Large intestine (tissue), 3 donors: ENCODE measurements around the gene HSF2BP. TPM values are rescaled to one million over a fixed set of nuclear protein-coding genes. Genes with fewer than 3 reads are reported as not detected.
"Not testable (repeated sequence)": the region's sequence is repeated elsewhere in the genome, so short reads cannot be mapped to it uniquely, and the experiment has no call there.

Source experiments
- DNase-seq, 2 donors: peaks; one replicate each; pipeline versions ENCODE4 v3.0.0 to v3.0.0-alpha.2; 2013
- H3K27ac ChIP-seq: one replicate; pipeline ENCODE4 v1.5.1; 2013; ENCODE audit warnings: low read length
- H3K27me3 ChIP-seq: 2 replicates; pipeline ENCODE4 v1.6.1; 2013; ENCODE audit warnings: low read length; ENCODE audit not compliant: control insufficient read depth, insufficient read depth
- H3K36me3 ChIP-seq: 2 replicates; pipeline ENCODE4 v1.6.1; 2013; ENCODE audit warnings: low read length; ENCODE audit not compliant: control insufficient read depth, insufficient read depth
- H3K4me1 ChIP-seq: one replicate; pipeline ENCODE4 v1.6.1; 2013; ENCODE audit warnings: low read length; ENCODE audit not compliant: control insufficient read depth, insufficient read depth
- H3K4me3 ChIP-seq: one replicate; pipeline ENCODE4 v1.5.1; 2013; ENCODE audit warnings: low read length
- H3K9me3 ChIP-seq: one replicate; pipeline ENCODE4 v1.6.1; 2013; ENCODE audit warnings: mild to moderate bottlenecking, low read depth, low read length, moderate library complexity; ENCODE audit not compliant: control insufficient read depth
- WGBS: methylation state at CpG from one replicate; pipeline ENCODE4 v1.1.5; 2013; ENCODE audit warnings: low lambda C conversion rate; ENCODE audit not compliant: insufficient coverage; 5-methylcytosine and 5-hydroxymethylcytosine counted together
- polyA plus RNA-seq: library from polyadenylated mRNA; unstranded; fragments of 120-200 nt; gene quantifications from one replicate; pipeline ENCODE4 v1.2.1, GENCODE V29; 2013

Gene HSF2BP
- polyA plus RNA-seq, 1 donor = 0.66 TPM

DNA sequence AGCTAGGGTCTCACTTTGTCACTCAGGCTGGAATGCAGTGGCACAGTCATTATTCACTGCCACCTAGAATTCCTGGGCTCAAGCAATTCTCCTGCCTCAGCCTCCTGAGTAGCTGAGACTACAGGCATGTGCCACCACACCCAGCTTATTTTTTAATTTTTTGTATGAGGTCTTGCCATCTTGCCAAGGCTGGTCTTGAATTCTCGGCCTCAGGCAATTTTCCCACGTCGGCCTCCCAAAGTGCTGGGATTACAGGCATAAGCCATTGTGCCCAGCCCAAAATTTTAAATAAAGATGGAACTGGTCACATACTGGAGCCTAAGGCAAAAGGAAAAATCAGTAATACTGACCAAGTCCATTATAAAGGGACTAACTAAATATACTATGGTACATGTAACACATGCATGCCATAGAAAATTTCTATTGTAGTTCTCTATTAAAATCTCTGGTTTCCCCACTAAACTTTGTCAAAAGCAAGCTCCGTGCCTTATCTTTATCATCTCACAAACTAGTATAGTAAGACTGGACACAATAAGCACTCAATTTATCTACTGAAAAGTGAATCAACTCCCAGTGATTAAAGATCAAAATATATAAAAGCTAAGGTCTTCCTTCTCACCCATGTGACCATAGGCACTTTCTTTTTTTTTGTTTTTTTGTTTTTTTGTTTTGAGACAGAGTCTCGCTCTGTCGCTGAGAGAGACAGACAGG, 61.6 kb downstream of the HSF2BP start:
- Histone ChIP-seq H3K36me3 (no peaks in the 10 kb centered on the region), H3K27ac (no peak overlapping the region), H3K4me1 (peaks cover 6% of the 10 kb centered on the region), H3K4me3 (no peak overlapping the region), H3K9me3 (no peaks in the 10 kb centered on the region), H3K27me3 (no peaks in the 10 kb centered on the region)
- DNase-seq = no peak
- 100% methylated on average over 1 of the region's 6 CpGs for WGBS

DNA sequence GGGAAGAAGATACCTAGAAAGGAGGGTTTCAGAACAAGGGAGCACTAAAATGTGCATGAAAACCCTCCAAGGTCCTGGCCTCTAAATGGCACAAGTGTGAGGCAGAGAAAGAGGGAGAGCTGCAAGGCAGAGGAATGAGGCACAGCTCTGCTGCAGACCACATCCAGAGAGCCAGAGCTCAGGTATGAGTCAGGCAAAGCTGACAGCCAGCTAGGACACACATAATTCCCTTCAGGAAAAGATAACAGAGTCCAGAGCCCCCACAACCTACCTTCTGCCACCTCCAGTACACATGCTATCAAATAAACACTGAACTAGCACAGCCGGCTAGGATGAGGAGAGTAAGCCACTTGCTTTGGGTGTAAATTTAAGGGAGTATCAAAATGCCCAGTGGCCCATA, 62.2 kb downstream of the HSF2BP start:
- Histone ChIP-seq H3K27ac (no peak overlapping the region), H3K36me3 (no peaks in the 10 kb centered on the region), H3K27me3 (no peaks in the 10 kb centered on the region), H3K4me3 (no peak overlapping the region), H3K9me3 (no peaks in the 10 kb centered on the region), H3K4me1 (peaks cover 9% of the 10 kb centered on the region)
- WGBS = 50% methylated on average over 1 of the region's 1 CpG
- peak in 1 of 2 donors; percentile 50 for DNase-seq

GRCh38 chr21:43596616-43597015, 62.7 kb downstream of the HSF2BP start:
- no peak for DNase-seq
- Histone ChIP-seq H3K9me3 (no peaks in the 10 kb centered on the region), H3K27me3 (no peaks in the 10 kb centered on the region), H3K27ac (no peak overlapping the region), H3K36me3 (no peaks in the 10 kb centered on the region), H3K4me1 (peaks cover 9% of the 10 kb centered on the region), H3K4me3 (no peak overlapping the region)
- no CpG with 5 or more reads among the region's 5 CpGs for WGBS

GRCh38 chr21:43595769-43596168, 63.5 kb downstream of the HSF2BP start:
- H3K27ac ChIP-seq, H3K27me3 ChIP-seq, H3K36me3 ChIP-seq, DNase-seq, H3K9me3 ChIP-seq, H3K4me1 ChIP-seq, H3K4me3 ChIP-seq: not testable (repeated sequence)
- no CpG with 5 or more reads among the region's 8 CpGs for whole genome bisulfite sequencing

- WGBS = 100% methylated on average over 1 of the region's 5 CpGs
- H3K27me3 ChIP-seq = no peaks in the 10 kb centered on the region
- no peak overlapping the region for H3K4me3 ChIP-seq
- no peaks in the 10 kb centered on the region for H3K36me3 ChIP-seq
- H3K4me1 ChIP-seq = peaks cover 22% of the 10 kb centered on the region
- H3K27ac ChIP-seq = no peak overlapping the region
- no peak for DNase-seq
- no peaks in the 10 kb centered on the region for H3K9me3 ChIP-seq
Measured at GRCh38 chr21:43593078-43593477, 66.2 kb downstream of the HSF2BP start.

DNA sequence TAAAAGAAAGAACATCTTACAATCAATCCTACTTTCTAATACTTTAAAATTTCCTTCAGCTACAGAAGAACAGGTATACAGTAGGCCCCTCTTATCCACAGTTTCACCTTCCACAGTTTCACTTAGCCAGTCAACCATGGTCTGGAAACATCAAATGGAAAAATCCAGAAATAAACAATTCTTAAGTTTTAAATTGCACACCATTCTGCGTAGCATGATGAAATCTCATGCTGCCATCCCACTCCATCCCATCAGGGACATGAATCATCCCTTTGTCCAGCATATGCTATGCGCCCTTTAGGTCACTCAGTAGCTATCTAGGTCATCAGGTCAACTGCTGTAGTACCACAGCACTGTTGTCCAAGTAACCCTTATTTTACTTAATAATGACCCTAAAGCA, 67.7 kb downstream of the HSF2BP start:
- no CpG with 5 or more reads among the region's 2 CpGs for WGBS
- no peak for DNase-seq
- Histone ChIP-seq H3K4me1 (peaks cover 30% of the 10 kb centered on the region), H3K27me3 (no peaks in the 10 kb centered on the region), H3K27ac (no peak overlapping the region), H3K9me3 (no peaks in the 10 kb centered on the region), H3K36me3 (no peaks in the 10 kb centered on the region), H3K4me3 (no peak overlapping the region)

DNA sequence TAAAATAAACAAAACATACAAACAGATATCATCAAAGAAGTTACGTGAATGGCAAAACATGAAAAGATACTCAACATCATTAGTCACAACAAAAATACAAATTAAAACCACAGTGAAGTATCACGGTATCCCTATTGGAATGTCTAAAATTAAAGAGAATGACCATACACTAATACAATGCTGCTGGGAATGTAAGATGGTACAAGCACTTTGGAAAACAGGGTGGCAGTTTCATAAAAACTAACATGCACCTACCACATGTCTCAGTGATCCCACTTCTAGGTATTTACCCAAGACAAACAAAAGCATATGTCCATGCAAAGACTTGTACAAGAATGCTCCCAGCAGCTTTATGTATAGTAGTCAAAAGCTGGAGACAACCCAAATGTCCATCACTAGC, 69.1 kb downstream of the HSF2BP start:
- no CpG with 5 or more reads among the region's 2 CpGs for WGBS
- no peak overlapping the region for H3K4me3 ChIP-seq
- H3K27me3 ChIP-seq = no peaks in the 10 kb centered on the region
- no peak overlapping the region for H3K27ac ChIP-seq
- H3K36me3 ChIP-seq = no peaks in the 10 kb centered on the region
- H3K4me1 ChIP-seq = peaks cover 34% of the 10 kb centered on the region
- DNase-seq = no peak
- no peaks in the 10 kb centered on the region for H3K9me3 ChIP-seq

- DNase-seq = peak; percentile 71 to 90
- peak overlapping the region; percentile 71 for H3K27ac ChIP-seq
- H3K9me3 ChIP-seq = no peaks in the 10 kb centered on the region
- H3K36me3 ChIP-seq = no peaks in the 10 kb centered on the region
- no peak overlapping the region for H3K4me3 ChIP-seq
- 0% methylated on average over 1 of the region's 1 CpG for WGBS
- H3K27me3 ChIP-seq = no peaks in the 10 kb centered on the region
- peaks cover 34% of the 10 kb centered on the region for H3K4me1 ChIP-seq
Measured at GRCh38 chr21:43588957-43589356, 70.3 kb downstream of the HSF2BP start.

DNA sequence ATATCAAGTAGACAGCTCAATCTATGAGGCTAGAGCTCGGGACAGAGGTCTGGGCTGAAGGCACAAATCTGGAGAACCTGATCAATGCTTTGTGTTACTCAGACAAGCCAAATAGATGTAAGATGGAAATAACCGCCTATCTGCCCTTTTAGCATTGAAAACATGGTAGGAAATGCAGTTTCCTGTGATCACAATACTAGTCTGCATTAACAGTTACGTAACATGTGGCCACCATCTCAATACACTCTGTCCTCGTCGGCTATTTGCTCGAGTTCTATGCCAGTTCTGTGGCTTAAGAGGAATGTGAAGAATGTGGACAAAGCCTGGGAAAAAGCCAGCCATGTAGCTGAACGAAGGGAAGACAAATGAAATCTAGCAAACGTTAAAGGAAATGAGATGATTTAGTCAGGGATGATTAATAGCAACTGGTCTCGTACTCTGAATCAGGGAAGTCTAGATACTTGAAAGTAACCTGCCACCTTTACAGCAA, 73.3 kb downstream of the HSF2BP start:
- WGBS = 17% methylated on average over 7 of the region's 9 CpGs
- Histone ChIP-seq H3K36me3 (no peaks in the 10 kb centered on the region), H3K9me3 (no peaks in the 10 kb centered on the region), H3K27me3 (no peaks in the 10 kb centered on the region), H3K4me1 (peaks cover 31% of the 10 kb centered on the region), H3K4me3 (no peak overlapping the region), H3K27ac (peak overlapping the region; percentile 58)
- peak in 1 of 2 donors; percentile 61 for DNase-seq

DNA sequence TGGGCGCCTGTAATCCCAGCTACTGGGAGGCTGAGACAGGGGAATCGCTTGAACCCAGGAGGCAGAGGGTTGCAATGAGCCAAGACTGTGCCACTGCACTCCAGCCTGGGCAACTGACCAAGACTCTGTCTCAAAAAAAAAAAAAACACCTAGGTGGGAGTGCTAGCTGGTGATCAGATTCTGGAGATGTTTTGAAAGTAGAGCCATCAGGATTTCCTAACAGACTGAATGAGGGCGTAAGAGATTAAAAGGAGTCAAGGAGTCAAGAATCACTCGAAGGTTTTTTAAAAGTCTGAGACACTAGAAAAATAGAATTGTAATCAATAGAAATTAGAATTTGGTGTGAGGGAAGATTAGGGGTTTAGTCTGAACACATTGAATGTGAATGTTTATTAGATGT, 73.8 kb downstream of the HSF2BP start:
- no peaks in the 10 kb centered on the region for H3K27me3 ChIP-seq

DNA sequence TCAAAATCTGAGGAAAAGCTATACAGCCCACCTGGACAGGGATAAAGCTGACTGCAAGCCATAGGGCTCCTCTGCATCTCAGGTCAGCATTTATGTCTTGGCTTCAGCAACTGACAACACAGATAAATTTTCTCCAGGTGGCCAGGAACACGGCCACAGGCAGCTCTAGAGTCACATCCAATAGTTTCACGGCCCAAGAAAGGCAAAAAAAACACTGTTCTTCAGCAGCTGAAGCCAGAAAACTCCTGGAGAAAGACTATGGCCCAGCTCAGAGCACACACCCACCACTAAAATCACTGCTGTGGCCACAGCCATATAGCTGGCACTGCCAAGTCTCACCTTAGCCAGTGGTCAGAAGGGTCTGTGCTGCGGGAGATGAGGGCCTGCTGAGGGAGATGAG, 77.8 kb downstream of the HSF2BP start:
- Histone ChIP-seq H3K27ac (no peak overlapping the region), H3K4me1 (peaks cover 5% of the 10 kb centered on the region), H3K36me3 (no peaks in the 10 kb centered on the region), H3K27me3 (no peaks in the 10 kb centered on the region), H3K4me3 (no peak overlapping the region), H3K9me3 (no peaks in the 10 kb centered on the region)
- no CpG with 5 or more reads among the region's 3 CpGs for WGBS
- DNase-seq = no peak

More for the DNA sequence above, 73.8 kb downstream of the HSF2BP start:
- no peak overlapping the region for H3K27ac ChIP-seq
- no CpG with 5 or more reads among the region's 4 CpGs for WGBS
- no peak overlapping the region for H3K4me3 ChIP-seq
- H3K9me3 ChIP-seq = no peaks in the 10 kb centered on the region
- DNase-seq = no peak
- no peaks in the 10 kb centered on the region for H3K36me3 ChIP-seq
- peaks cover 31% of the 10 kb centered on the region for H3K4me1 ChIP-seq
